ENCODE measurements around the gene IL20.

Gene IL20

GRCh38 chr1:206834217-206834616 lies 31.2 kb upstream of the IL20 start:
- TF ChIP-seq GATA3 (IDR thresholded peaks at IDR 0.05; ENCODE audit: low read depth, low read length) (no peak), GATA2 (IDR thresholded peaks at IDR 0.05; ENCODE audit: low read depth, low read length) (no peak)

- TF ChIP-seq GATA3 (IDR thresholded peaks at IDR 0.05; ENCODE audit: low read depth, low read length) (no peak), GATA2 (IDR thresholded peaks at IDR 0.05; ENCODE audit: low read depth, low read length) (no peak)
These were observed 30.7 kb upstream of the IL20 start for GRCh38 chr1:206834711-206835110.

GRCh38 chr1:206835186-206835585 lies 30.2 kb upstream of the IL20 start:
- TF ChIP-seq GATA3 (IDR thresholded peaks at IDR 0.05; ENCODE audit: low read depth, low read length) (no peak), GATA2 (IDR thresholded peaks at IDR 0.05; ENCODE audit: low read depth, low read length) (no peak)

GRCh38 chr1:206836111-206836510 lies 29.3 kb upstream of the IL20 start:
- TF ChIP-seq GATA3 (IDR thresholded peaks at IDR 0.05; ENCODE audit: low read depth, low read length) (no peak), GATA2 (IDR thresholded peaks at IDR 0.05; ENCODE audit: low read depth, low read length) (no peak)

GRCh38 chr1:206839006-206839560 lies 26.3 kb upstream of the IL20 start:
- no peak for TF ChIP-seq GATA2 (IDR thresholded peaks at IDR 0.05; ENCODE audit: low read depth, low read length)
- no peak for TF ChIP-seq GATA3 (IDR thresholded peaks at IDR 0.05; ENCODE audit: low read depth, low read length)

- TF ChIP-seq GATA3 (IDR thresholded peaks at IDR 0.05; ENCODE audit: low read depth, low read length) (no peak), GATA2 (IDR thresholded peaks at IDR 0.05; ENCODE audit: low read depth, low read length) (no peak)
These were observed 25.6 kb upstream of the IL20 start for GRCh38 chr1:206839857-206840256.

- TF ChIP-seq GATA2 (IDR thresholded peaks at IDR 0.05; ENCODE audit: low read depth, low read length) (peak; percentile 58), GATA3 (IDR thresholded peaks at IDR 0.05; ENCODE audit: low read depth, low read length) (no peak)
These were observed 23.7 kb upstream of the IL20 start for GRCh38 chr1:206841609-206842323.

- TF ChIP-seq GATA2 (IDR thresholded peaks at IDR 0.05; ENCODE audit: low read depth, low read length) (no peak), GATA3 (IDR thresholded peaks at IDR 0.05; ENCODE audit: low read depth, low read length) (no peak)
These were observed 22.6 kb upstream of the IL20 start for GRCh38 chr1:206842854-206843253.

GRCh38 chr1:206843626-206844025 lies 21.8 kb upstream of the IL20 start:
- TF ChIP-seq GATA3 (IDR thresholded peaks at IDR 0.05; ENCODE audit: low read depth, low read length), result no peak

GRCh38 chr1:206846487-206846886 lies 18.9 kb upstream of the IL20 start:
- TF ChIP-seq GATA3 (IDR thresholded peaks at IDR 0.05; ENCODE audit: low read depth, low read length) (no peak), GATA2 (IDR thresholded peaks at IDR 0.05; ENCODE audit: low read depth, low read length) (no peak)

GRCh38 chr1:206847337-206847834 lies 18.0 kb upstream of the IL20 start:
- no peak for TF ChIP-seq GATA2 (IDR thresholded peaks at IDR 0.05; ENCODE audit: low read depth, low read length)

- no peak for TF ChIP-seq GATA2 (IDR thresholded peaks at IDR 0.05; ENCODE audit: low read depth, low read length)
These were observed 17.5 kb upstream of the IL20 start for GRCh38 chr1:206847946-206848345.

- TF ChIP-seq GATA3 (IDR thresholded peaks at IDR 0.05; ENCODE audit: low read depth, low read length) (no peak), GATA2 (IDR thresholded peaks at IDR 0.05; ENCODE audit: low read depth, low read length) (no peak)
These were observed 15.0 kb upstream of the IL20 start for GRCh38 chr1:206850401-206850800.

GRCh38 chr1:206851341-206852010 lies 13.9 kb upstream of the IL20 start:
- TF ChIP-seq GATA3 (IDR thresholded peaks at IDR 0.05; ENCODE audit: low read depth, low read length) (no peak), GATA2 (IDR thresholded peaks at IDR 0.05; ENCODE audit: low read depth, low read length) (no peak)

All from SH-SY5Y (cell line).